Measurements from ENCODE around the gene MACROD1.

Gene MACROD1

DNA sequence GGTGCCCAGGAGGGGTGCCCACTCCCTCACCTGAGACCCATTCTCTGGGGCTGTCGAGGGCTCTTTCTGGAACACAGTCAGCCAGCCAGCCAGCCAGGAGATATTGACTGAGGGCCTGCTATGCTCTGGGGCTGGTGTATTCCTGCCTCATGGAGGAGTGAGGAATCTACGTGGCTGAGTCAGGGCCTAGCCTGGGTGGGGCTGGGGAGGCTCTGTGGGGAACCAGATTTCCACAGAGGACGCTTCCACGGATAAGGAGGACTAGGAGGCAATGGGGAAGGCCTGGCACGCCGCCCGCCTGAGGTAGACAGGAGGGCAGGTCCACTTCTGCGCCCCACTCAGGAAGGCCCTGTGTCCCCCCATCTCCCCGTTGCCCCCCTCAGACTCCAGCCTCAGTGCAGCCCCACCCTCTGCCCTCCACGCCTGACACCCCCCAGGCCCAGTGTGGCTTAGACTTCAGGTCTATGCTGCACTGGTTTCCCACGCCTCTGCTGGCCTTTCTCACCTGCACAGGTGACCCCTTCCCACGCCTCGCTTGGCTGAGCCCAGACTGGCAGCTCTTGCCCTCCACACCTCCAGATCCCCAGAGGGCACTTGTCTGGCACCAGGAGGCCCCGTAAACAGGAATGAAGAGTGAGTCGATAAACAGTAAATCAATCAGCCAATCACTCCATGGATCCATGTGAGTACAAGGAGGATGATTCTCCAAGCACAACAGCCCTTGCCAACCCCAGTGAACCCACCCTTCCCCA, 37.5 kb downstream of the MACROD1 start:
- no peak for DNase-seq

DNA sequence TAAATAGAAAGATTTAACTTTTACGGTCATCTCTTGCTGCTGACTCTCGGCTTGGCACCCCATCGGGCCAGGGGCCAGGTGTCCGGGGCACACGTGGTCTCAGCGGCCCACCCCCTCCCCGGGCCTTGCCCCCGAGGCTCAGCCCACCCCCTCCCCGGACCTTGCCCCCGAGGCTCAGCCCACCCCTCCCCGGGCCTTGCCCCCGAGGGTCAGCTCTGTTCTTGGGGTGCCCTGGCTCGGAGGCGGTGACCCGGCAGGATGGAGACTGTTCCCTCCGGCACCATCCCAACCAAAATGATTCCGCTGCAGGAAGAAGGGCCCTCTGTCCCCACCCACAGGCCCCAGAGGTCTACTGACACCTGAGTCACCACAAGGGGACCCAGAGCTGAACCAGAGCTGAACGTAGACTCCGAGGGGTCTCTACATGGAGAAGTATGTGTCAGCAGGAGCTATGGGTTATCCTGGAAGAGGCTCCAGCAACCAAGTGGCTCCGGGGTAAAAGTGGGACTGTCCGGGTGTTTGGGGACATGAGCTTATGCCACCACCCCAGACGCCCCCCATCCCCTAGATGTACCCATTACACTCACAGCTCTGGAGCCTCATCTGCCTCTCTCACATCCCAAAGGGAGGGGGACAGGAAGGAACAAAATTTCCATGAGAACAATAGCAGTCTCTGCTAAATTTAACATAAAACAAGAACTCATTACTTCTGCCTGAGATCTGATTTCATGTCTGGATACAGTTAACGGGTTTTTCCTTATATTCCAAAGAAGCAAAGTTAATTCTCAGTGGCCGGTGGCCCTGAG, 38.4 kb downstream of the MACROD1 start:
- no peak for DNase-seq

DNA sequence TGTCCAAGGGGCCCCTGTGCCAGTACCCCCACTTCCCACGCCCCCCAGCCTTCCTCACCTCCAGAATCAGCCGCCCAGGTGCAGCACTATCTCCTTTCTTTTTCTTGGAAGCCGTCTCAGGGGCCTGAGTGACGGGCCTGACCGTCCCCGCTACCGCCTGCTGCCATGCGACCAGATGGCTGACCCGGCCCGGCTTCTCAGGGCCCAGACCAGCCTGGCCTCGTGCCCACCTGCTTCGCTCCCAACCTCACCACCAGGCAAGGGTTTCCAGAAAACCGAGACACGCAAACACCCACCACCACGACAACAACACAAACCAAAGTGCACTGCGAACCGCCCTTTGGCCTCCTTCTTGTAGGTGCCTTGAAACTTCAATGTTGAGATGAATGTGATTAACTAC, 39.1 kb downstream of the MACROD1 start:
- no peak for DNase-seq

DNA sequence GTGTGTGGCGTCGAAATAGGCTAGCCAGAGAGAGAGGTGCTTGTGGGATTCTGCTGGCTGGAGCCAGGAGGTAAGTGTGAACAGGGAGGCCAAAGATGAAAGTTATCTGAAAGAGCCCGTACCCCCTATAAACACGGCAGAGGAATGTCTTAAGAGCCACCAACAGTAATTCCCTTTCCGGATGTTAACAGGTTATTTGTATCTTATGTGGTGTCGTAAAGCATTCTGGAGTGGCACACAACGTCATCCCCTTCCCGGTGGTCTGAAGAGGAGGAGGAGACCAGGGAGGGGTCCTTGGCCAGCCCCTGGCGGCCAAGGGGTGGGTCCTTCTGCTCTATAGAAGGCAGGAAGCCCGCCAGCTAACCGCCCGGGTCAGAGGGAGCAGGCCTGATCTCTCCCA, 39.5 kb downstream of the MACROD1 start:
- no peak for DNase-seq

DNA sequence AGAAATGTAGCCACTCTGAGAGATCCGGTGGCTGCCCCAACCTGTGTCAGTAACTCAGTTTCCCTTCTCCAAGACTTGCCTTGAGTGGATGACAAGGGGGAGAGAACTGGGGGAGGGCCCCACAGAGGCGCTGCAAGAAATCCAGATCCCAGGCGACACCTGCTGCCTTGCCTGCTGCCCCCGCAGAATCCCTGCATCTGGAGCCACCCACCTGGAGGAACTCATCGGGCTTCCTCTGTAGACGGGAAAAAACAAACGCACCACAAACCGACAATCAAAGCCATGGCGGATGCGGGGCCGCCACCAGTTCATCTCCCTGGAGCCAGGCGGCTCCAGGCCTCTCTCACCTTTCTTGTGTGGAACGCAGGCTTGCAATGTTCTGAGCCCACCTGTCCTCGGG, 40.2 kb downstream of the MACROD1 start:
- no peak for DNase-seq

DNA sequence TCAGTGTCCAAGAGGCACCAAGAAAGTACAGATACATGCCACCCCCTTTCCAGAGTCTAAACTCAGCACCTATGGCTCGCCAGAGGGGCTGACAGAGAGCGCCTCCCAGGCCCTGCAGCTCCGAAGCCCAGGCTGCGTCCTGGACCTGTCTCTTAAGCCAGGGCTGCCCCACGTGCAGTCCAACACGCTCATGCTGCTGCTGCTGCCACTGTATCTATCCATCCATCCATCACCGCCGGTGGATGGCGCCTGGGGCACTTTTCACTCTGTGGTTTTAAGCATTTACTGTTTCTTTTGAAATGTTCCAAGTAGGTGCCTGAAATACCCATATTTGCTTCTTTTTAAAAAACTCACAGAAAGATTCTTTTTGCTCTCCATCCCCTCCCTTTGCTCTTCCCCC, 41.8 kb downstream of the MACROD1 start:
- no peak for DNase-seq

DNA sequence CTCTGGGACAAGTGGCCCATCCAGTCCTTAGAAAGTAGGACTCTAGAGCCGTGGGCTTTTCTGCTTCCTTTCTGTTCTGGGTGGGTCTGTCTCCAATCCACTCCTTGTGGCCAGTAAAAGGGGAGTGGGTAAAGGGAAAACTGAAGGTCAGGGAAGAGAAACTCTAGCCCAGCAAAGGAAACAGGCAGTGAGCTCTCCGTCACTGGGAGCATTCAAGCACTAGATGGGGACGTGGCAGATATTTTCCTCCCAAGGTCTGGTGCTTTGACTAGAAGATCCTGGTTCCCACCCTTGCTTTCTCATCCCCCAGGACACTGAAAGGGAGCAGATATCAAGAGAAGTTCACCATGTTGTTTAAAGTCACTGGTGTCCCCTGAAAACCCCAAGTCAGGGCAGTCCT, 42.2 kb downstream of the MACROD1 start:
- no peak for DNase-seq

DNA sequence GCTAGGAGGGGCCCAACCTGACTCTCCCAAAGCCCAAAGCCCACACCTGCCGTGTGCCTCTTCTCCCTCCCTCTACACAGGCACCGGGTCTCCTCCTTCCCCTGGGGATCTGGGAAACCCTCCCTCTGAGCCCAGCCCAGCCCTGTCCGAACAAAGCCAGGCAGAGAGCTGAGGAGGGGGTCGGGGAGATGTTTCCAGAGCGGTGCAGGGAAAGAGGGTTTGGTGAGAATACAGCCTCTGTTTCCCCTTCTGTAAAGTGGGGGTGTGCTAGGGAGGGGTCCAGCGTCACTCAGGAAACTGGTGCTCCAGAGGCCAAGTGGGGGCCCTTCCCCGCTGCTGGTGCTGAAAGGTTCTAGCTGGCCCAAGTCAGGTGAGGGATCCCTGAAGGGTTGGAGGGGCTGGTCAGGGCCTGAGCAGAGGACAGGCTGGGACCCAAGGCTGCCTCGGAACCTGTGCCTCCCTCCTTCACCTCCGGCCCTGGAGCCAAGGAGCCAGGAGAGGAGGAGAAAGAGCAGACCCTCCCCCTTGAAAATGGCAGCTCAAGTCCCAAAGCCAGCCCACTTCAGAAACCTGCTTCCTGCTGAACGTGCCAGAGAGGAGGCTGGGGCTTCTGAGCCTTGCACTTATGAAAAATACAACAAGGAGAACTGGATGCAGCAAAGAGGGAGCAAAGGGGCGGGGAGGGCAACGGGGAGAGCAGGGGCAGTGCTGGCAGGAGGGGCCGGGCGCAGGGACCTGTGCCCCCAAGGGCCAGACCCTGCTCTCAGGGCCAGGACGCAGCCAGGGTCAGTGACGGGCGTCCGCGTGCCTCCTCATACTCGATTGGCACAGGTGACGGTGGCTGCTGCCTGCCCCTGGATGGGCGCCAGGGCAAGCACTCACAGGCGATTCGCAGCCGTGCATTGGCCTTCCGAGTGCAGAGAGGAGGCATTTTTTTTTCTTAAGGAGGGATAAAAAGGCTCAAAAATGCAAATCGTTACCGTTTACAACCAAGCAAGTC, 43.2 kb downstream of the MACROD1 start:
- no peak for DNase-seq

DNA sequence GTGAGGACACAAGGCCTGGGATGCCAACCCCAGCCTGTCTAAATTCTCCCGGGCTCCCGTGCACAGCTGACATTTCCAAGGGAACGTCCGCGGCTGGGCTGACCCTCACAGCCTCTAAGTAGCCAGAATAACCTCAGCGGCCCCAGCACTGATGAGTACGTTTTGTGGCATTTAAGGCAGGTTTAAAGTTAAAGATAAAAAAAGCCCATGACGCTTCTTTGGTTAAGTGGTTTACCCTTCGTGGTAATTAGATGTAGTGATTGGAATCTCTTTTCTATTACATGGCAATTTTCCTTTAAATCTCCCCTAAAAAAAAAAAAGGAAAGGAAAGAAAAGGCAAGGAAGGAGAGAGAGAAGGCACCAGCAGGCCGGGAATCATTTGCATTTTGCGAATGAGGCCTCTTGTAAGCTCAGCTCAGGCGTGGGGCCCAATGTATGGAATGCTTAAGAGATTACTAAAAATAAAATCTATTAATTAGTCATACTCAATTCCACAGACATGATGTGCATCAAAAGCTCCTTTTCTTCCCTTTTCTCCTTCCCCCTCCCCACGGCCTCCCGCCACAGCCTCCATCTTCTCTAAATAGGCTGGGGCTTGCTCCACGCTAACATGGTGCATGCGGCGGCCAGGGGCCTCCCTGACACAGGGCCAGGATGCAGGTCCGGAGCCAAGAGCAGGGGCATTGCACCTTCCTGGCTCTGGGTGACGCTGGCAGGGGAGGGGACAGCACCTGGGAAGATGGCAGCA, 44.1 kb downstream of the MACROD1 start:
- DNase-seq: no peak

DNA sequence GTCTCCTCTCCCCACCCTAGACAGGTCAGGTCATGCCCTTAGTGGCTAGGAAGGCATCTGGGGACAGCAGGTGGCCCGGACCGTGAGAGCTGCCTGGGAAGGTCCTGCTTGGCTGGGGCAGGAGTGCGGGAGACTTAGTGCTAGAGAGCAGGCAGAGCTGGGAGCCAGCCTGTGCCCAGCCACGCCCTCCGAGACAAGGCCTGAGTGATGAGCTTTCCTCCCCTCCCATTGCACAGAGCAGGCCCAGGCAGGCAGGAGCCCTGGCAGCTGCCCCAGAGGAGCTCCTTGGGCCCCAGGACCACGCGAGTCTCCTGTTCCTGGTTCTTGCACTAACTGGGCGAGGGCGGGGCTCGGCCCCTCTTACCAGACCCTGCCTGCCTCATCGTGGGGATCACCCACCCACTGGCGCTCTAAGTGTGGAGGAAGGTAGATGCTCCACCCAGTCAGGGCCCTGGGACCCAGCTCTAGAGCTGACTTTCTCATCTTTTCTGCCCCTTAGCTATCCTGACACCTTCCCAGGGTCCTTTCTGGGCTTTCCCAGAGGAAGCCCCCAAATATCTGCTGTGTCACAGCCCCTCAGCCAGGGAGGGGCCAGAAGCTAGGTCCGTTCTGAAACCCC, 44.9 kb downstream of the MACROD1 start:
- DNase-seq: no peak

DNA sequence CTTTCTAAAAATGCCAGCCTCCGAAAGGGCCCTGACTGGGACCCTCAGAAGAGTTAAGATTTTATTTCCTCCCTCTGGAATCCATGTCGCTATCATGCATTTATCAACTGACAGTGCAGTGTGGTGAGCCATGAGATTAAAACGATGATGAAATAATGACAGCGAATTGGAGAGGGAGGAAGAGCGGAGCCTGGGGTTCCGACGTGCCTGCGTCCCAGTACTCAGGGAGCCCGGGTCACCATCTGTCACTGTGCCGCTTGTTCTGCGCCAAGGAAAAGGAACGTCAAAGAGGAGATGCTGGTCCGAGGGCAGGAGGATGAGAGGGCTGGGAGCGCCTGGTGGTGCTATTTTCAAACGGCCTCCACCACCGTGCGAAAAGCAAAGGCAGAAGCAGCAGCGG, 46.2 kb downstream of the MACROD1 start:
- no peak for DNase-seq

DNA sequence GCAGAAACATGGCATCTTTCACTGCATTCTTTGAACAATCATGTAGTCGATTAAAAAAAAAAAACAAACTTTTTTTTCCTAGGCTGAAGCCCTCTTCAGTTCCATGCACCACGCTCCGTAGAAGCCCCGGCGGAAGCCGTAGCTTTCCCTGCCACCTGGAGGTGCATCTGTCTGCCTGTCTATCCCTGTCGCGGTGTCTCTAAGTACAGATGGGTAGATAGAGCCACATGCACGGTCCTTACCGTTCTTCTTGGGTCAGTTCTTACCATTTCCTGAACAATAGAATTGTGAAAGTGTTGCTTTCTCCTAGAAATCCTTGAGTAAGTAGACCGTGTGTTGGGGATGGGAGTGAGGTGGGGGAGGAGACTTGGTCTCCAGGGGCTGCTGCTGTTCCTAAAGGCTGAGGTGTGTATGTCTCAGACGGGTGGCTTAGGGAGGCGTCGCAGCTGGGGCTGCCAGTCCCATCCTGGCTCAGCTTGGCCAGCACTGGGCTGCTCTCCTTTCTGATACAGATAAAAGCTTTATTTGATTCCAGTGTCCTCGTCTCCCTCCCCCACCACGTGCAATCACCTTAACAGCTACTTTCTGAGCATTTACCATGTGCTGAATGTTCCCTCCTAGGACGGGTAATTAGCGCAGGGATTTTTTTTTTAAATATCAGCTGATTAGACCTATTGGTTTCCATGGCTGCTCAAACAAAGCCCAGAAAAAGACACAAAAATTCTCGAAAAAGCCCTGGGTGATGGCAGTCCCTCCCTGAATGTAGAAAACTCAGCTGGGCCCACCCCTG, 46.8 kb downstream of the MACROD1 start:
- DNase-seq: no peak

DNA sequence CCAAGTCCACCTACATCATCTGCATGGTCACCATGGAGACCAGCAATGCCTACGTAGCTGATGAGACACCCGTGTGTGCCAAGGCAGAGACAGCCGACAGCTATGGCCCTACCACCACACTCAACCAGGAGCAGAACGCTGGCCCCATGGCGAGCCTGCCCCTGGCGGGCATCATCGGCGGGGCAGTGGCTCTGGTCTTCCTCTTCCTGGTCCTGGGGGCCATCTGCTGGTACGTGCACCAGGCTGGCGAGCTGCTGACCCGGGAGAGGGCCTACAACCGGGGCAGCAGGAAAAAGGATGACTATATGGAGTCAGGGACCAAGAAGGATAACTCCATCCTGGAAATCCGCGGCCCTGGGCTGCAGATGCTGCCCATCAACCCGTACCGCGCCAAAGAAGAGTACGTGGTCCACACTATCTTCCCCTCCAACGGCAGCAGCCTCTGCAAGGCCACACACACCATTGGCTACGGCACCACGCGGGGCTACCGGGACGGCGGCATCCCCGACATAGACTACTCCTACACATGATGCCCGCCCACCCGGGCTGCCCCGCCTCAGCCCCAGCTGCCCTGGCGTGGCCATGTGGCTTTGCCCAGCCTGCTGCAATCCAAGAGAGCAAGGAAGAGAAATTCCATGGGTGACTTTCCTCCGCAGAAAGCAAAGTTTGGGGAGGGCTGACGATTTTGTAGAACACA, 48.0 kb downstream of the MACROD1 start:
- DNase-seq: no peak

DNA sequence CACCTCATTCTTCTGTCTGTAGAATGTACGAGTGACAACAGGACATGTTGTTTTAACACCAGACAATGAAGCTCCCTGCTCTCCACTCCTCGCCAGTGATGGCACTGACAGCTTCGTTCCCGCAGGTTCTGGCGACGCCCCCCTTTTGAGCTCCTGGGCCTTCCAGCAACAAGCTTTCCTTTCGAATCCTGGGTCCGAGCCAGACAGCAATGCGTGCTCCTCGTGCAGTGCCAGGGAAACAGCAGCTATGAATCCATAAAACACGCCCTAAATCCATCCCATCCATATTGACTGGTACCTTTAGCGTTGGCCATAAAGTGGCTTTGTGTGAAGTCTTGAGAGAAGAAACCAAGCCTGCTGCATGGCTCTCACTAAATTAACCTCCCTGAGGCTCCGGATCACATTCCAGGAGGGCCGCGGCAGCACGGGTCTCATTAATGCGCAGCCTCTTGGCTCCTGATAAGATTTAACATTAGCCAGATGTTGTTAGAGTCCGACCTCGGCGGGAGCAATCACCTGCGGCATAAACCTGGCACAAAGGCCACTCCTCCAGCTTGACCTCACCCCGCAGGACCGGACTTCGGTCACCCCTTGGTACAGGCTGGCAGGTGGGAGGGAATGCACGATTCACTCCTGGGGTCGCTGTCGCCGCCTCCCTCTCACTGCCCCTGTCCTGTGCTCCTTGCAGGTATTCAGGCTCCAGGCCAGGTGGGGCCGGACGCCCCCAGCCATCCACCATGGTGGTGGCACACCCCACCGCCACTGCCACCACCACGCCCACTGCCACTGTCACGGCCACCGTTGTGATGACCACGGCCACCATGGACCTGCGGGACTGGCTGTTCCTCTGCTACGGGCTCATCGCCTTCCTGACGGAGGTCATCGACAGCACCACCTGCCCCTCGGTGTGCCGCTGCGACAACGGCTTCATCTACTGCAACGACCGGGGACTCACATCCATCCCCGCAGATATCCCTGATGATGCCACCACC, 50.1 kb downstream of the MACROD1 start:
- no peak for DNase-seq

DNA sequence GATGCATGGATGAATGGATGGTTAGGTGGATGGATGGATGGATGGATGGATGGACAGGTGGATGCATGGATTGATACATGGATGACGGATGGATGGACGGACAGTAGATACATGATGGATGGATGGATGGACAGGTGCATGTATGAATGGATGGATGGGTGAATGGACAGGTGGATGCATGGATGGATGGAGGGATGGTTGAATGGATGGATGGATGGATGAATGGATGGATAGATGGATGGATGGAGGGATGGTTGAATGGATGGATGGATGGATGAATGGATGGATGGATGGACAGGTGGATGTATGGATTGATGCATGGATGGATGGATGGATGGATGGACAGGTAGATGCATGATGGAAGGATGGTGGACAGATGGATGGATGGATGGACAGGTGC, 51.7 kb downstream of the MACROD1 start:
- DNase-seq: no peak

DNA sequence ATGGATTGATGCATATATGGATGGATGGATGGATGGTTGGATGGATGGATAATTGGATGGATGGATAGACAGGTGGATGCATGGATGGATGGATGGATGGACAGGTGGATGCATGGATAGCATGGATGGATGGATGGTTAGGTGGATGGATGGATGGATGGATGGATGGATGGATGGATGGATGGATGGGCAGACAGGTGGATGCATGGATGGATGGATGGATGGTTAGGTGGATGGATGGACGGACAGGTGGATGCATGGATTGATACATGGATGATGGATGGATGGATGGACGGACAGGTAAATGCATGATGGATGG, 52.5 kb downstream of the MACROD1 start:
- DNase-seq: no peak

DNA sequence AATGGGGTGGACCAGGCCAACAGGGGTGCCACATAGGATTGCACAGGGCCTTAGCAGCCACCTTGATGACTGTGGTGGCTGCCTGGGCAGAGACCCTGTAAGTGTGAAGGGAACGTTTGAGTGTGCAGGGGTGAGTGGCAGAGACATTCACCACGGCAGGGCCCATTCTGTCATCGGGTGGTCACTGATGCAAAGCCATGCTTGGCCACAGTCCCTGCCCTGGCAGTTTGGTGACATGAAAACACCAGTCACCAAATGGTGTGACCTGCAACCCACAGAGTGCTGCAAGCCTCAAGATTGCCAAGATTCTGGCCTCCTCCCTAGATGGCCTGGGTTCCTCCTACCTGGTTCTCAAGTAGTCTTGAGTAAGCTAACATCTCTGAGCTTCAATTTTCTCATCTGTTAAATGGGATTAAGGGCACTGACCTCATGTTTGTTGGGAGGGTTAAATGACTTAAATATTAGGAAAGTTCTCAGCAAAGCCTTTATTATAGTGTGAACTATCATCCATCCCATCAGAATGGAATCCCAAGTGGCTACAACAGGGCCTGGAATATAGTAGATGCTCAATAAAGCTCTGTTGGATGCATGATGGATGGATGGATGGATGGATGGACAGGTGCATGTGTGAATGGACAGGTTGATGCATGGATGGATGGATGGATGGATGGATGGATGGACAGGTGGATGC, 53.0 kb downstream of the MACROD1 start:
- DNase-seq: no peak

DNA sequence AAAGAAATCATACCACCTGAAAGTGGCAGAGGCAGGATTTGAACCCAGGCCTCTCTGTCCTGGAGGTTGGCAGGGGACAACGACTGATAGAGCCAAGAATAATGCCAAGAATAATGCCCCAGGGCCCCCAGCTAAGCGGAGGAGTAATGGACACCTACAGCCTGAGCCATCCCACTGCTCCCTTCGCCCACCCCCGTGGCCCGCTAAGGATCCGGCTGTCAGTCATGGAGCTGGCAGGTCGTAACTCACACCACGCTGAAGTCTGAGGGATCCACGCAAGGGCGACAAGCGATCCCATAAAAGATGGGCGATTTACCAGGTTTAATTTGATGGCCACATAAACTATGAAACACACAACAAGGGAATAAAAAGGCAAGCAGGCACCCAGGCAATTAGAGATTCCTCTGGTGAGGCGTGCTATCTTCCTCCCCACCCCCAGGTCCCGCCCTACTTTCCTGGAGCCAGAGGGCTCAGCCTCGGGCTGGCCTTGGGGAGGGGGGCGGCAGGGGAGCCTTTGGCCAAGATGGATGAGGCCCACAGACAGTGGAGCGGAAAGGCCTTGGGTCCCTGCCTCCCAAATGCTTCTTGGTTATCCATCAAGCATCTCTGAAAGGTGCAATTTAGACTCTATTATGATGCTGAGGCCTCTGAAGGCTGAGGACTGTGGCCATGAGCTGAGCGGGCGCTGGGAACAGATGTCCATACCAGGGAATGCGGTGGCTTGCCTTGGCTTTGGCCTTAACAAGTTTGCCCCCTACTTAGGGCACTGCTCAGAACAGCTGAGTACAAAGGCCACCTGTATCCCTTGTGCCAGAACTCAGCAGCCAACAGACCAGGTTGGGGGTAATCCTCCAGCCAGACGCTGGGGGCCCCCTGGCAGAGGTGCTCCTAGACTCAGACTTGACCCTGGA, 55.2 kb downstream of the MACROD1 start:
- DNase-seq: no peak

Measured in stimulated activated naive CD4-positive, alpha-beta T cell (primary cell).